Ishikawa (cell line): Measurements from ENCODE around the gene MAGI1.

Experiments
- EGR1 ChIP-seq: IDR thresholded peaks from 2 replicates; pipeline ENCODE4 v1.6.1; 2012
- NFIC ChIP-seq: IDR thresholded peaks from 2 replicates; pipeline ENCODE4 v1.6.1; 2012
- RAD21 ChIP-seq: IDR thresholded peaks from 2 replicates; pipeline ENCODE4 v1.6.1; 2012; ENCODE audit warnings: low read depth
- TAF1 ChIP-seq: IDR thresholded peaks from 2 replicates; pipeline ENCODE4 v1.6.1; 2012; ENCODE audit warnings: low read depth, mild to moderate bottlenecking
- TF ChIP-seq, protein P1 (sequence below): IDR thresholded peaks from 2 replicates; pipeline ENCODE4 v1.6.1; 2012; ENCODE audit warnings: low read depth, mild to moderate bottlenecking

DNA sequence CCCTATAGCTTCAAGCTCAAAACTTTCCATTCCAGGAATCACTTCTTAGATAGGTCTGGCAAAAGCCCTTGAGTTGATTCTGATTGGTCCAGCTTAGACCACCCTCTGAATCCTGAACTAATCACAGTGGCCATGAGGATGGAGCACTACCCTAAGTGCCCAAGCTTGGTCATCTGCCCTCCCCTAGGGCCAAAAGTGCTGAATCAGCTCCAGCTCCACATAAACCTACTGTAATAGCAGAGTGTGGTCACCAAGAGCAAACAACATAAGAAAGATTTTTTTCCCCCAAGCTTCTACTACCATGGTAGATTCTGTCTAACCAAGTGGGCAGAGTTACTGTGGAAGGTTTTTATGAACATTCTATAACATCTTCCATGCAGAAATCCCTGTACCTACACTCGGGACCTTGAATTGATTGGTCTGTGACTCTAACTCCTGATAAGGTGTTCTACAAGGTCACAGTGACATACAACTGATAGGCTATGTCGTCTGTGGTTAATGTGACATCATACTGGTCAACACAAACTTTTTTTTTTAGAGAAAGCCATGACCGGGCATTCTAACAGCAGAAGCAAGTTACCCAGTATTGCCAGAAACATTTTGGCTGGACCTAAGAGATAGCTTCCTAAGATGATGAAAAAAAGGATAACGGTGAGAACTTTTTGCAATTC lies 320.9 kb downstream of the MAGI1 start:
- TF ChIP-seq EGR1 (no peak), RAD21 (no peak), TAF1 (no peak), NFIC (no peak)
- TF ChIP-seq, protein P1, sequence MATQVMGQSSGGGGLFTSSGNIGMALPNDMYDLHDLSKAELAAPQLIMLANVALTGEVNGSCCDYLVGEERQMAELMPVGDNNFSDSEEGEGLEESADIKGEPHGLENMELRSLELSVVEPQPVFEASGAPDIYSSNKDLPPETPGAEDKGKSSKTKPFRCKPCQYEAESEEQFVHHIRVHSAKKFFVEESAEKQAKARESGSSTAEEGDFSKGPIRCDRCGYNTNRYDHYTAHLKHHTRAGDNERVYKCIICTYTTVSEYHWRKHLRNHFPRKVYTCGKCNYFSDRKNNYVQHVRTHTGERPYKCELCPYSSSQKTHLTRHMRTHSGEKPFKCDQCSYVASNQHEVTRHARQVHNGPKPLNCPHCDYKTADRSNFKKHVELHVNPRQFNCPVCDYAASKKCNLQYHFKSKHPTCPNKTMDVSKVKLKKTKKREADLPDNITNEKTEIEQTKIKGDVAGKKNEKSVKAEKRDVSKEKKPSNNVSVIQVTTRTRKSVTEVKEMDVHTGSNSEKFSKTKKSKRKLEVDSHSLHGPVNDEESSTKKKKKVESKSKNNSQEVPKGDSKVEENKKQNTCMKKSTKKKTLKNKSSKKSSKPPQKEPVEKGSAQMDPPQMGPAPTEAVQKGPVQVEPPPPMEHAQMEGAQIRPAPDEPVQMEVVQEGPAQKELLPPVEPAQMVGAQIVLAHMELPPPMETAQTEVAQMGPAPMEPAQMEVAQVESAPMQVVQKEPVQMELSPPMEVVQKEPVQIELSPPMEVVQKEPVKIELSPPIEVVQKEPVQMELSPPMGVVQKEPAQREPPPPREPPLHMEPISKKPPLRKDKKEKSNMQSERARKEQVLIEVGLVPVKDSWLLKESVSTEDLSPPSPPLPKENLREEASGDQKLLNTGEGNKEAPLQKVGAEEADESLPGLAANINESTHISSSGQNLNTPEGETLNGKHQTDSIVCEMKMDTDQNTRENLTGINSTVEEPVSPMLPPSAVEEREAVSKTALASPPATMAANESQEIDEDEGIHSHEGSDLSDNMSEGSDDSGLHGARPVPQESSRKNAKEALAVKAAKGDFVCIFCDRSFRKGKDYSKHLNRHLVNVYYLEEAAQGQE = no peak
